ENCODE measurements around the gene MED25. TPM values are rescaled to one million over a fixed set of nuclear protein-coding genes. Genes with fewer than 3 reads are reported as not detected.
A peak's percentile ranks its signal among the peaks of the same experiment; 100 is the strongest.

MED25 gene
- total RNA-seq, 1 donor from 2014 or later = 72.2 TPM

DNA sequence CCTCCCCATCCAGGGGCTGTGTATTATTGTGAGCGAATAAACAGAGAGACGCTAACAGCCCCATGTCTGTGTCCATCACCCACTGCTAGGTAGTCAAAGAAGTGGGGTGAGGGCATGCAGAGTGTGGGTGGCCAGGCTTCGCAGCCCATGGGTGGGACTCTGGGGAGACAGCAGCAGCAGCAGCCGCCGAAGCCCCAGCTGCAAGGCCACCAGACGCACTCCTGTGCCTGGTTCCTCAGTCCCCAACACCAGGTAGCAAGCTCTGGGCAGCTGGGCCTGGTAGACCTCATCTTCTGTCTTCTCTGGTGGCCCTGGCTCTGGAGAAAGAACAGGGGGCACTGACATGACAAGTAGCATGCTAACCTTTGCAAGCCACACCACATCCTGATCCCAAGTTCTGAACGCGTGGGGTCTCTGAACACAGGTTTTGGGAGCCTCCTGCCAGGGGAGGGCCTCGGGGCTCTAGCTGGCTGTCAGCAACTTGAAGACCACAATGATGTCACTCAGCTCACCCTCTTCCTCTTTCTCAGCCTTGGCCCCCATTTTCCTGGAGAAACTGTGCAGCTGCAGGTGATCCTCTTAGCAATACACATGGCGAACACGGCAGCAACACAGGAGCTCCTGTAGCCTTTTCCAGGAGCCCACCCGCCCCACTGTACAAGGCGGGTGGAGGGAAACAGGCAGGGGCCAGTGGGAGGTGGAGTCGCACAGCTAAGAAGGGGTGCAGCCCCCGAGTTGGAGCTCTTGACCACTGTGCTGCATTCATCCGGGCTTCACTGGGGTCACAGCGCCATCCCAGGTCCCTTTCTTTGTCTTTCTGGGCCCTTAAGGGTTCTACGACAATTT, 10.8 kb upstream of the MED25 start:
- peaks cover 5% of the 10 kb centered on the region for H3K4me1 Mint-ChIP-seq (ENCODE audit: low read depth, unreplicated experiment)
- H3K27ac Mint-ChIP-seq (ENCODE audit: unreplicated experiment) = no peak overlapping the region
- Histone ChIP-seq H3K27ac (ENCODE audit: low read depth, low read length) (no peak overlapping the region), H3K36me3 (ENCODE audit: insufficient read depth, low read length) (peaks cover 12% of the 10 kb centered on the region), H3K4me1 (ENCODE audit: insufficient read depth, low read length) (peaks cover 8% of the 10 kb centered on the region), H3K9me3 (ENCODE audit: insufficient read depth, low read depth, low read length) (no peaks in the 10 kb centered on the region), H3K4me2 (ENCODE audit: low read length) (no peak overlapping the region), H3K9ac (ENCODE audit: low read length) (no peak overlapping the region), H2AFZ (ENCODE audit: low read depth, low read length) (no peak overlapping the region), H3K27me3 (ENCODE audit: insufficient read depth, low read length) (no peaks in the 10 kb centered on the region), H4K20me1 (ENCODE audit: insufficient read depth, low read length) (peaks cover 9% of the 10 kb centered on the region), H3K4me3 (ENCODE audit: insufficient read depth, low read depth, low read length) (no peak overlapping the region), H3K79me2 (ENCODE audit: insufficient read depth, low read length) (no peaks in the 10 kb centered on the region)
- H3K9me3 Mint-ChIP-seq (ENCODE audit: unreplicated experiment) = no peaks in the 10 kb centered on the region
- DNase-seq (ENCODE audit: low read depth) (no peak), FAIRE-seq (no peak)
- H3K36me3 Mint-ChIP-seq (ENCODE audit: low read depth, unreplicated experiment) = peaks cover 17% of the 10 kb centered on the region
- no peak overlapping the region for H3K4me3 Mint-ChIP-seq (ENCODE audit: unreplicated experiment)
- H3K27me3 Mint-ChIP-seq (ENCODE audit: low read depth, unreplicated experiment) = no peaks in the 10 kb centered on the region
- no peak for TF ChIP-seq EZH2 (IDR thresholded peaks at IDR 0.05; ENCODE audit: insufficient read depth, low read length)
- TF ChIP-seq, protein P1, sequence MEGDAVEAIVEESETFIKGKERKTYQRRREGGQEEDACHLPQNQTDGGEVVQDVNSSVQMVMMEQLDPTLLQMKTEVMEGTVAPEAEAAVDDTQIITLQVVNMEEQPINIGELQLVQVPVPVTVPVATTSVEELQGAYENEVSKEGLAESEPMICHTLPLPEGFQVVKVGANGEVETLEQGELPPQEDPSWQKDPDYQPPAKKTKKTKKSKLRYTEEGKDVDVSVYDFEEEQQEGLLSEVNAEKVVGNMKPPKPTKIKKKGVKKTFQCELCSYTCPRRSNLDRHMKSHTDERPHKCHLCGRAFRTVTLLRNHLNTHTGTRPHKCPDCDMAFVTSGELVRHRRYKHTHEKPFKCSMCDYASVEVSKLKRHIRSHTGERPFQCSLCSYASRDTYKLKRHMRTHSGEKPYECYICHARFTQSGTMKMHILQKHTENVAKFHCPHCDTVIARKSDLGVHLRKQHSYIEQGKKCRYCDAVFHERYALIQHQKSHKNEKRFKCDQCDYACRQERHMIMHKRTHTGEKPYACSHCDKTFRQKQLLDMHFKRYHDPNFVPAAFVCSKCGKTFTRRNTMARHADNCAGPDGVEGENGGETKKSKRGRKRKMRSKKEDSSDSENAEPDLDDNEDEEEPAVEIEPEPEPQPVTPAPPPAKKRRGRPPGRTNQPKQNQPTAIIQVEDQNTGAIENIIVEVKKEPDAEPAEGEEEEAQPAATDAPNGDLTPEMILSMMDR (IDR thresholded peaks at IDR 0.05; ENCODE audit: insufficient read depth, low read depth, low read length) = no peak

DNA sequence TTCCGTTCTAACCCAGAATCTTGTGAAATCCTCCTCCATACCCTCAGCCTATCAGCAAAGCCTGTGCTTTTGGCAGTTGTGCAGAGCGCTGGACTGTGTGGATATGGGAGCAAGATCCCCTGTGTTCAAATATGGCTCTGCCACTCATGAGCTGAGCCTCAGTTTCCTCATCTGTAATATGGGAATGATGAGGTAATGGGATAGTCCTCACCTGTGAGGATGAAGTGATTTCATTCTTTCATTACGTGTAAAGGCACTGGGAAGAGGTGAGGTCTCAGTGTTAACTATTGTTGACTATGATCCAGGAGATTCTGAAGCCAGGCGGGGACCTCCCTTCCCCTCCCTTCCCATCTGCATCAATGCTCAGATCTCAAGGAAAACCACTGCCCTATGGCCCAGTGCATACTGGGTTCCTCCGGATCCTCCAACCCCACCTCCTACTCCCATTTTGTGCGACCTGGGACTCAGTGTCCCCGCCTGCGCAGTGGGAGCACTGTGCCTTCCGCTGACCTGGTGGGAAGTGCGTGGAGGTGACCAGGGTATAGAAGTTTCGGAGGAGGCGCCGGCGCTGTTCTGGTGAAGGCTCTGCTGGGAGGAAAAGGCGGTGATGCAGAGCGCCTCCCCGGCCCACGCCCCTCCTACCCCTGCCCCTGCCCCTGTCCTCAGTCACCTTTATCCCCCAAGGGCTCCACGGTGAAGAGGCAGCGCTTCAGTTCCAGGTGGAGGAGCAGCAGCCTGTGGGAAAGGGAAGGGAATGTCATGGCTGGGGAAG, 10.0 kb upstream of the MED25 start:
- H3K36me3 ChIP-seq (ENCODE audit: insufficient read depth, low read length) = peaks cover 8% of the 10 kb centered on the region
- Mint-ChIP-seq H3K4me3 (ENCODE audit: unreplicated experiment) (no peak overlapping the region), H3K9me3 (ENCODE audit: unreplicated experiment) (no peaks in the 10 kb centered on the region), H3K27me3 (ENCODE audit: low read depth, unreplicated experiment) (no peaks in the 10 kb centered on the region), H3K27ac (ENCODE audit: unreplicated experiment) (peak overlapping the region; percentile 84), H3K4me1 (ENCODE audit: low read depth, unreplicated experiment) (peaks cover 5% of the 10 kb centered on the region), H3K36me3 (ENCODE audit: low read depth, unreplicated experiment) (peaks cover 16% of the 10 kb centered on the region)
- peaks cover 14% of the 10 kb centered on the region for H3K4me1 ChIP-seq (ENCODE audit: insufficient read depth, low read length)
- H2AFZ ChIP-seq (ENCODE audit: low read depth, low read length) = no peak overlapping the region
- DNase-seq (ENCODE audit: low read depth) = no peak
- no peaks in the 10 kb centered on the region for H3K27me3 ChIP-seq (ENCODE audit: insufficient read depth, low read length)
- H3K27ac ChIP-seq (ENCODE audit: low read depth, low read length) = no peak overlapping the region
- H3K4me3 ChIP-seq (ENCODE audit: insufficient read depth, low read depth, low read length) = no peak overlapping the region
- H3K4me2 ChIP-seq (ENCODE audit: low read length) = peak overlapping the region; percentile 95
- FAIRE-seq = no peak
- H3K9ac ChIP-seq (ENCODE audit: low read length) = peak overlapping the region; percentile 78
- H3K9me3 ChIP-seq (ENCODE audit: insufficient read depth, low read depth, low read length) = no peaks in the 10 kb centered on the region
- H4K20me1 ChIP-seq (ENCODE audit: insufficient read depth, low read length) = peaks cover 9% of the 10 kb centered on the region
- H3K79me2 ChIP-seq (ENCODE audit: insufficient read depth, low read length) = no peaks in the 10 kb centered on the region
- TF ChIP-seq, protein P1 (IDR thresholded peaks at IDR 0.05; ENCODE audit: insufficient read depth, low read depth, low read length) = no peak
- TF ChIP-seq EZH2 (IDR thresholded peaks at IDR 0.05; ENCODE audit: insufficient read depth, low read length) = no peak
